Osteocyte (in vitro differentiated cells): ENCODE measurements around the gene SCLY. TPM values are rescaled to one million over a fixed set of nuclear protein-coding genes. Genes with fewer than 3 reads are reported as not detected.
"Not testable (repeated sequence)": the region's sequence is repeated elsewhere in the genome, so short reads cannot be mapped to it uniquely, and the experiment has no call there.

Experiments
- DNase-seq: peaks from one replicate; pipeline ENCODE4 v3.0.0; 2021; ENCODE audit warnings: mixed read lengths; ENCODE audit not compliant: unreplicated experiment; ENCODE audit errors: extremely low spot score
- H3K27ac Mint-ChIP-seq: one replicate; pipeline ENCODE4 v1.8.0; 2021; ENCODE audit warnings: mild to moderate bottlenecking, mixed read lengths; ENCODE audit not compliant: unreplicated experiment
- H3K27me3 Mint-ChIP-seq: one replicate; pipeline ENCODE4 v1.8.0; 2021; ENCODE audit warnings: mixed read lengths; ENCODE audit not compliant: unreplicated experiment
- H3K36me3 Mint-ChIP-seq: one replicate; pipeline ENCODE4 v1.8.0; 2021; ENCODE audit warnings: mixed read lengths; ENCODE audit not compliant: unreplicated experiment
- H3K4me1 Mint-ChIP-seq: one replicate; pipeline ENCODE4 v1.8.0; 2021; ENCODE audit warnings: mixed read lengths; ENCODE audit not compliant: unreplicated experiment
- H3K4me3 Mint-ChIP-seq: one replicate; pipeline ENCODE4 v1.8.0; 2021; ENCODE audit warnings: mild to moderate bottlenecking, moderate library complexity, mixed read lengths; ENCODE audit not compliant: unreplicated experiment
- H3K9me3 Mint-ChIP-seq: one replicate; pipeline ENCODE4 v1.8.0; 2021; ENCODE audit warnings: mixed read lengths; ENCODE audit not compliant: unreplicated experiment
- CTCF ChIP-seq: fragments of 200-600 bp; sonication (generic); IDR thresholded peaks from 2 replicates; pipeline ENCODE4 v1.5.0; 2021; ENCODE audit warnings: antibody characterized with exemption, mild to moderate bottlenecking, moderate library complexity
- total RNA-seq: library from RNA; stranded (reverse); gene quantifications from 2 replicates; pipeline ENCODE4 v1.2.1, GENCODE V29; 2021

SCLY gene
- total RNA-seq, 1 donor from 2014 or later, result 22.1 TPM

GRCh38 chr2:238031751-238032150, 29.1 kb upstream of the SCLY start:
- H3K27me3 Mint-ChIP-seq, result no peaks in the 10 kb centered on the region
- TF ChIP-seq CTCF, result no peak
- H3K4me3 Mint-ChIP-seq, result no peak overlapping the region
- no peaks in the 10 kb centered on the region for H3K9me3 Mint-ChIP-seq
- no peak for DNase-seq
- H3K4me1 Mint-ChIP-seq, result peaks cover 12% of the 10 kb centered on the region
- peaks cover 43% of the 10 kb centered on the region for H3K36me3 Mint-ChIP-seq
- no peak overlapping the region for H3K27ac Mint-ChIP-seq

- TF ChIP-seq CTCF, result no peak
- Mint-ChIP-seq H3K27me3 (no peaks in the 10 kb centered on the region), H3K36me3 (peaks cover 42% of the 10 kb centered on the region), H3K4me1 (peaks cover 12% of the 10 kb centered on the region), H3K9me3 (no peaks in the 10 kb centered on the region), H3K27ac (peak overlapping the region; percentile 54), H3K4me3 (no peak overlapping the region)
- DNase-seq, result peak; percentile 67
Measured at GRCh38 chr2:238032755-238033337, 28.0 kb upstream of the SCLY start.

GRCh38 chr2:238033991-238034390, 26.8 kb upstream of the SCLY start:
- not testable (repeated sequence) for H3K27ac Mint-ChIP-seq, H3K27me3 Mint-ChIP-seq, DNase-seq, H3K4me3 Mint-ChIP-seq, H3K9me3 Mint-ChIP-seq
- peaks cover 12% of the 10 kb centered on the region for H3K4me1 Mint-ChIP-seq
- H3K36me3 Mint-ChIP-seq, result peaks cover 46% of the 10 kb centered on the region

GRCh38 chr2:238038203-238038602, 22.6 kb upstream of the SCLY start:
- no peak for TF ChIP-seq CTCF
- Mint-ChIP-seq H3K27me3 (no peaks in the 10 kb centered on the region), H3K36me3 (peaks cover 35% of the 10 kb centered on the region), H3K9me3 (no peaks in the 10 kb centered on the region), H3K27ac (no peak overlapping the region), H3K4me1 (peaks cover 4% of the 10 kb centered on the region), H3K4me3 (no peak overlapping the region)
- DNase-seq, result peak; percentile 65

GRCh38 chr2:238039151-238039550, 21.6 kb upstream of the SCLY start:
- Mint-ChIP-seq H3K4me1 (no peaks in the 10 kb centered on the region), H3K4me3 (no peak overlapping the region), H3K27ac (no peak overlapping the region), H3K27me3 (no peaks in the 10 kb centered on the region), H3K36me3 (peaks cover 37% of the 10 kb centered on the region), H3K9me3 (no peaks in the 10 kb centered on the region)
- no peak for TF ChIP-seq CTCF
- DNase-seq, result peak; percentile 56

- Mint-ChIP-seq H3K27me3 (no peaks in the 10 kb centered on the region), H3K4me3 (no peak overlapping the region), H3K27ac (no peak overlapping the region), H3K4me1 (no peaks in the 10 kb centered on the region), H3K36me3 (peaks cover 35% of the 10 kb centered on the region), H3K9me3 (no peaks in the 10 kb centered on the region)
- TF ChIP-seq CTCF, result no peak
- DNase-seq, result peak; percentile 53
Measured at GRCh38 chr2:238039985-238040384, 20.8 kb upstream of the SCLY start.
